Hematopoietic multipotent progenitor cell treated with erythropoietin and hydrocortisone succinate and interleukin-3 and kit ligand, for 4 days (in vitro differentiated cells): ENCODE results near the gene WDR38.

Source experiments
- DNase-seq: peaks from one replicate; pipeline ENCODE4 v3.0.0-alpha.2; 2015

Gene WDR38

DNA sequence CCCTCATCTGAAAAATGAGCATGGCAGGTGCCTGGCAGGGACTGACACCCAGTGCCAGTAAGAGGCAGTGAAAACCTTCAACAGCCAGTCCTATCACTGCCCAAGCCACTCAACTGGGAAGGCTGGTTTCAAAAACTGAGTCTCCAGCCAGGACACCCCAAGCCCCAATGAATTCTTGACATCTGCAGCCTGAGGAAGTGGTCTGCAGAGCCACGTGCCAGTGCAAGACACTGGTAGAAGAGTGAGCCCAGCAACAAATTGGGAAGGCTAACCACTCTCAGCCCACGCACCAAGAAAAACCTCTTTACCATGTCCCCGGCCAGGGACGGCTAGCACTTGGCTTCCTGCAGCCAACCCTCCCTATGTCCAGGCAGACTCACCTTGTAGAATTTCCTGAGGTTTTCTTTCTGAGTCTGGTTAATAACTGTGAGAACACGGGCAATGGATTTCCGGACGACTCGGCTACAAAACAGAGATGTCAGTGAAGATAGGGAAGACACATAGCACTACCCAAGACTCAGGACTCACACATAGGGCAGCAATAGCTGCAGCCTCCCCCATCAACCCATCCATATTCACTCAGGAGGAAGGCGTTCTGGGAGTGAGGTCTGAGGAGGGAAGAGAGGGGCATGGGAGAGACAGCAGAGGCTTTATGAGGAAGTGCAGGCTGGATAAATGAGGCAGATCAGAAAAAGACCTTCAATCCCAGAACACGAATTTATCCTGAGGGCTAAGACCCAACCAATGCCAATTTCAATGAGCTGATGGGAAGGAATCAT lies 6.7 kb downstream of the WDR38 start:
- DNase-seq, result peak; percentile 25

- no peak for DNase-seq
These were observed 7.5 kb downstream of the WDR38 start for GRCh38 chr9:124860582-124861341.

- DNase-seq, result peak; percentile 98
These were observed 8.3 kb downstream of the WDR38 start, which contains the start of the genes ARPC5L and RPL35 for GRCh38 chr9:124861342-124862229. Gene ARPC5L, plus strand, starts transcription at chr9:124862130. Its CDS starts 7,161 bp downstream, at chr9:124869291. Gene RPL35, minus strand, starts transcription at chr9:124861957. Its CDS starts 45 bp downstream, at chr9:124861912.

- DNase-seq, result peak; percentile 38
These were observed 10.2 kb downstream of the WDR38 start for GRCh38 chr9:124863371-124863871.

DNA sequence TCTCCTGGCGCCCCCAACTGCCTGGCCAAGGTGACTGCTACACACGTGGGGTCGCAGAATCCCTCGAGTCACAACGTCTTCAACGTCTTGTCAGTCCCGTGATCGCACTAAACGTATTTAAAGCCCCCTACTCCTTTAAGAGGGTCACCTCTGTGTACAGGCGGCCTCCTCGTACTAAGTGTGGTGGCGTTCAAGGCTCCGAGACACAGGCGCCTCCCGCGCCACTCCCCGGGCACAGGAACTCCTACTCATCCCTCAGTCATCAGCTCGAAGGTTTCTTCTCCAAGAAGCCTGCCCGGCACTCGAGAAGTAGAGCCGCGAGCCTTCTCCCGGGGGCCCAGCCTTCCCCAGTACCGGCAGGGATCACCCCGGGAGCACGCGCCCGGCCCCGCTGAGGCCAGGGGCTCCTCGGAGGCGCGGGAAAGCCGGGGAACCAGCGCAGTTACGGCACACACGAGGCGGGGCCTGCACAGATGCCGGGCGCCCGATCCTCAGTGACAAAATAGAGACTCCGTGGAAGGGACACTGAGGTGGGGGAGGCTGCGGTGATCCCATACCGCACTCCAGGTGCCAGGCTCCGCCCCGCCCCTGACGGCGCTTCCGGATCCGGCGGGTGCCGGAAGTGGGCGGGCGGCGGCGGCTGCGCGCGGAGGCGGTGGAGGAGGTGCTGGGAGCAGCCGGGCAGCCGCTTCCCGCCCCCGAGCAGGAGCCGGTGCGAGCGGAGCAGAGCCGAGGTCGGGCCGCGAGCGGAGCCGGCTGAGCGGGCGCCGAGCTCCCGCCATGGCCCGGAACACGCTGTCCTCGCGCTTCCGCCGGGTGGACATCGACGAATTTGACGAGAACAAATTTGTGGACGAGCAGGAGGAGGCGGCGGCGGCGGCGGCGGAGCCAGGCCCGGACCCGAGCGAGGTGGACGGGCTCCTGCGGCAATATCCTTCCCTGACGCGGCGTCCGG lies 15.5 kb downstream of the WDR38 start:
- peak; percentile 95 for DNase-seq

GRCh38 chr9:124869466-124869985 lies 16.3 kb downstream of the WDR38 start:
- peak; percentile 56 for DNase-seq

DNA sequence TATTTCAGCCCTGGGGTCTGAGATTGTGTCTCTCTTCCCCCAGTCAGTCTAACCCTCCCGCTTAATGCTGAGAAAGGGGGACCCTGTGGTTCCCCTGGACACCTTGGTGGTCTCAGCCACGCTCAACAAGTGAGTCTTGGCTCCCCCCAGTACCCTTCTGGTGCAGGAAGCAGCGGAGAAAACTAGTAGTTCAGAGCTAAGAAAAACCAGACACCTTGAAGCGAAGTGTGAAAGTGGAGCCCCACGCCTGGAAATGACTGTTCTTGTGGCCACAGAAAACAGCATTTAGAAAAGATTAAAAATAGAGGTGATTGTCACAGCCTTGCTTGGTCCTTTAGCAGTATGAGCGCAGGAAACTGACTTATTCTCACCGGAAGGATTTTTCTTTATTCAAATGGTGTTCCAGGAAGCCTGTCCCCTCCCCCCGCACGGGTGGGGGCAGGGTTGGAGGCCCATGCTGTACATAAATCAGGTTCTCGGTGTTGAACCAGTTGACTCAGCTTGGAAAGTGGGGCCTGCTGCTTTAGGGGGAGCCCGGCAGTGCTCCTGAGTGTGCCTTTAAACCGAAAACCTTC lies 16.8 kb downstream of the WDR38 start:
- peak; percentile 81 for DNase-seq

DNA sequence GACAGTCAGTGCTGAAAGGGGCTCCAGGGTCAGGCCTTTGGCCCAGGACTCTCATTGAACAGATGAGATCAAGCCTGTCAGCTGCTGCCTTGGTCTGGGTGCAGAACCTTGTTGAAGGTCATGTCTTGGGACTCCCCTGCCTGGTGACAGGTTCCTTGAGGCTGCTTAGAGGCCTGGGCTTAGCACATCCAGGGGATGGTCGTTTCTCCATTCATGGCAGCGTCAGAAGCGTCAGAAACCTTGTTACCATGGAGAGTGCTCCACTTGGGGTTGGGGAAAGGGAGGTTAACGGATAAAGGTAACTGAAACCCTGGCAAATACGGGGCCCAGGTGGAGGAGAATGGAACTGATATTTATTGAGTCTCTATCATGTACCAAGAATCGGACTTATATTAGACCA lies 17.5 kb downstream of the WDR38 start:
- DNase-seq, result peak; percentile 25

DNA sequence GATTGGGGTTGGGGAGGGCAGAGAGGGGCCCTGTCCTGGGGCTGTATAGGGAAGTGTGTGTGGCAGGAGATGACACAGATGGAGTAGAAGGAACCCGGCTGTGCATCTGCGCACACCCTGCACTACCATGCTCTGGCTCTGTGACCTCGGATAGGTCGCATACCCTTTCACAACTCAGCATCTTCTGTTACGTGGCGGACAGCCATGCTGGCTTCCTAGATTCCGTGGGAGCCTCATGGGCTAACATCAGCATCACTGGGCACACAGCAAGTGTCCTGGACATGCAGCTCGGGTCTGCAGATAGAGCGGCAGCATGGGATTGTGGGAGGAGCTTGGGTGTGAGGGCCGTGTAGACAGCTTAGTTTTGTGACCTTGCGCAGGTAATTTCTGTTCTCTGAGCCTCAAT lies 17.9 kb downstream of the WDR38 start:
- no peak for DNase-seq

DNA sequence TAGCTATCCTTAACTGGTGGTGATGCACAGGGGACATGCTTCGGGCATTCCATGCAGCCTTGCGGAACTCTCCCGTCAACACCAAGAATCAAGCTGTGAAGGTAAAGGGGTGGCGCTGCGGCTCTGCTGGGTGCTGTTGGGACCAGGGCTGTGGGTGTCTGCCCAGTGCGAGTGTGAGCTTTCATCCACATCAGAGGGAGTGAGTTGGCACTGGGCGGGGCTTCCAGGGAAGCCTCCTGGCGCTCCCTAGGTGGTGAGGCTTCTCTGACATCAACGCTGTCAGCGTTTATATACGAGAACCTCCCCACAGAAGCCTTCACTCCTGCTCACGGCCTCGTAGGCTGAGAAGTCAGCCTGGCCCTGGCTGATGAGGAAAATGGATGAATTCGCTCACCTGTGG lies 20.4 kb downstream of the WDR38 start:
- DNase-seq, result no peak

- DNase-seq, result no peak
These were observed 22.2 kb downstream of the WDR38 start for GRCh38 chr9:124875501-124875900.

DNA sequence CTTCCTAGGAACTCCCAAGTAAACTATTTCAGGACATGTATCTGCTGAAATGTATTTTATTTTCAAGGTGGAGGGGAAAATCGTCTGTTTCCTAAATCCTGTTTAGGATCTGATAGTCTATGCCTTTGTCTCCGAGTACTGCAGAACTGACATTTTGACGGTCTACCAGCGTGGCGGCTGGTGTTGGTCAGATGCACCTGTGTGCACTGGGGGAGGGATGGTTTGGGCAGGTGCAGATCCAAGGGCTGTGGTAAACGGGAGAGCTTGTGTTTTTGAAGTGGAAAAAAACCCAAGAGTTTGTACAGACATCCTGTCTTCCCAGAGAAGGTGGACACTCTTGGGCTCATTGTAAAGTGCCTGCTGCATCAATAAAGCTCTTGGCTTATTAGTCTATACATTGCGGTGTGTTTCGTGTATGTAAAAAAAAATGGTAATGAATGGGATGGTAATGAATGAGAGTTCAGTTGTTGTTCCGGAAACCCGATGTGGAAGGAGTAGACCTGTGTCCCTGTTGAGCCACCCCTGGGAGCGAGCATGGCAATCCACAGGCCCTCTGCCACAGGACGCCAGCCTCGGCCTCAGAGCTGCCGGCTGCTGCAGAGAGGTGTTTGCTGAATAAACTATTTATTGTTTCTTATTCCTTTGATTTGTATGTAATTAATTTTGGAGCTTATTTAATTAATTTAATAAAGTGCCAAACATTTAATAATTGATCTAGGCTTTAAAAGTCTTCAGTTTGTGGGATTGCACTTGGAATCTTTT lies 23.9 kb downstream of the WDR38 start:
- DNase-seq, result no peak

GRCh38 chr9:124878021-124878420 lies 24.8 kb downstream of the WDR38 start:
- no peak for DNase-seq

DNA sequence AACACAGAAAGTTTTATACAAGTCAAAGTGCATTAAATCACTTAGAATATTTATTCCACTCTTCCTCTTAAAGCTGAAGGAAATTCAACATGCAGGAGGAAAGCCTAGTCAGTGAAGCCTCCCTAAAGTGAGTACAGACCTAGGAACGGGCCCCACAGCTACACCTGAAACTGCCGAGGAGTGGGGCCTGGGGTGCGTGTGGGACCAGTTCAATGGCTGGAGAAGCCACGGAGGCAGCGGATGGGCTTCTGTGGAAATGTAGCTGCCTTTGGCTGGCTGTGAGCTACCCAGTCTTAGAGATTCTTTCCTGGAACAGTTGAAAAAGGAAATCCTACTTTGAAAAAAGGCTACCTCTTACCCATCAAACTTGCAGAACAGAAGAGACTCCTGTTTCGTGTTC lies 25.3 kb downstream of the WDR38 start:
- DNase-seq, result no peak

DNA sequence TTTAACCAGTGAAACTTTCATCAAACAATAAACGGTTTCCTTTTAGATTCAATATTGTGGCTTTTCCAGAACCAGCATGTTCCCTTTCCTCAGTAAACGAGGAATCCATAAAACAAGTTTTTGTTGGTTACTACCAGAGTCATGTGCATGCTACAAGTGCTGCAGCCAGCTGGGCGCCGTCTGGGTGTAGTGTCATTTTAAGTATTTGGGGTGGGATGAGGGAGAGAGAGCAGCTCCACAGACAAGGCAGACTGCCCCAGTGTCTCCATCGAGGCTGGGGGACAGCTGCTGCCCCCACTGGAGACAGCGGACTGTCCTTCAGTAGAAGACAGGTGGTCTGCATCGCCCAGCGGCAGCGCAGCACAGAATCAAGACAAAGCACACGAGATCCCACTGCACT lies 26.0 kb downstream of the WDR38 start:
- DNase-seq, result no peak

GRCh38 chr9:124880501-124880900 lies 27.2 kb downstream of the WDR38 start:
- no peak for DNase-seq

- DNase-seq, result no peak
These were observed 28.0 kb downstream of the WDR38 start for GRCh38 chr9:124881138-124881743.

GRCh38 chr9:124882231-124882630 lies 29.0 kb downstream of the WDR38 start:
- no peak for DNase-seq

DNA sequence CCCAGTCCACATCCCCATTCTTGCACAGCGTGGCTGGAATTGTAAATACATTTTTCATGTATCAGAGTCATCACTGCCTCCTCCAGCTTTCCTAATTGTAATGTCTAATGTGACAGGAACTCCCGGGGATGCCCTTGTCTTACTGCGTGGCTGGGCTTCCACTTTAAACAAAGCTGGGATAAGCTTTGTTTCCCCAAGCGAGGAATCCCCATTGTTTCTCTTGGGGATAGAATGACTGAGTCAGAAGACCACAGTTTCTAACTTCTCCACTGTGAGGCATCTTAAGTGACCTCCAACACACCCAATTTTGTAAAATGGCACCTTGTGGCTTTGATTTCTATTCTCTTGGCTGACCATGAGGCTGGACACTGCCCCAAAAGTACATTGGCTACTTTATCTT lies 31.1 kb downstream of the WDR38 start:
- DNase-seq, result no peak

DNA sequence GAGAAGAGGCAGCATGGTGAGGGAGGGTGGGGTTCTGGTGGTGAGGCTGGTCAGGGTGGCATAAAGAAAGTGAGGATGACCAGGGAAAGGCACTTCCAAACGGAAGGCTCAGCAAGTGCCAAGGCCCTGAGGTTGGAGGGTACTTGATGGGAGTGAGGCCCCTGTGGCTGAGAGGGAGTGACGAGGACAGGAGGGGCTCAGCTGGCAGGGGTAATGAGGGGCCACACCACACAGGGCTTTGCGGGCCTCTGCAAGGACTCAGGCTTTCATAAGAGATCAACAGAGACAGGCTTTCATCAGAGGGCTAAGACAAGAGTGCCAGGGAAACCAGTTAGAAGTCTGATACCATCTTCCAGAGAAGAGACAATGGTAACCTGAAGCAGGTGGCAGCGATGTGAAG lies 32.3 kb downstream of the WDR38 start:
- DNase-seq, result no peak
